Myocyte (in vitro differentiated cells): ENCODE results near the gene OR7C2. TPM values are rescaled to one million over a fixed set of nuclear protein-coding genes. Genes with fewer than 3 reads are reported as not detected.
"Not testable (repeated sequence)": the region's sequence is repeated elsewhere in the genome, so short reads cannot be mapped to it uniquely, and the experiment has no call there.

ENCODE experiments used
- DNase-seq: peaks from one replicate; pipeline ENCODE4 v3.0.0-alpha.2; 2012; ENCODE audit warnings: low read depth
- polyA plus RNA-seq: library from polyadenylated mRNA; unstranded; fragments of >200 nt; gene quantifications from one replicate; pipeline ENCODE4 v1.2.1, GENCODE V29; 2012; ENCODE audit warnings: missing spikeins
- total RNA-seq: library from RNA; depleted of rRNA; stranded (reverse); fragments of >200 nt; gene quantifications from 2 replicates; pipeline ENCODE4 v1.2.3, GENCODE V29; 2014

The OR7C2 gene
- total RNA-seq = not detected in 2 replicates
- polyA plus RNA-seq = not detected

DNA sequence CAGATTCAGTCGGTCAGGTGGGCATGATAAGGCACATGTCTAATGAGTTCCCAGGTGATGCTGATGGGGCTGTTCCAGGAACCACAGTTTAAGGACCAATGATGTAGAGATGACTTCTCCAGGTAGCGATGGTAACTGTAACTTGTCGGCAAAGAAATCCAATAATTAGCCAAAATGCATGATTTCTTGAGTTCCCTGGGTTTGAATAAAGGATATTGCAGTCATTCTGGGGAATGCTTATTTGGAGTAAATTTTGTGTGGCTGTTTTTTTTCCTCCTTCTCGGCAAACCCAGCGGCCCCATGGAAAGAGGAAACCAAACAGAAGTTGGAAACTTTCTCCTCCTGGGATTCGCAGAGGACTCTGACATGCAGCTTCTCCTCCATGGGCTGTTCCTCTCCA lies at the start of gene OR7C2:
OR7C2 (plus strand) TSS at position 301 of the 400 bp plus-strand sequence; CDS start at position 301, 0 bp downstream.
- no peak for DNase-seq

DNA sequence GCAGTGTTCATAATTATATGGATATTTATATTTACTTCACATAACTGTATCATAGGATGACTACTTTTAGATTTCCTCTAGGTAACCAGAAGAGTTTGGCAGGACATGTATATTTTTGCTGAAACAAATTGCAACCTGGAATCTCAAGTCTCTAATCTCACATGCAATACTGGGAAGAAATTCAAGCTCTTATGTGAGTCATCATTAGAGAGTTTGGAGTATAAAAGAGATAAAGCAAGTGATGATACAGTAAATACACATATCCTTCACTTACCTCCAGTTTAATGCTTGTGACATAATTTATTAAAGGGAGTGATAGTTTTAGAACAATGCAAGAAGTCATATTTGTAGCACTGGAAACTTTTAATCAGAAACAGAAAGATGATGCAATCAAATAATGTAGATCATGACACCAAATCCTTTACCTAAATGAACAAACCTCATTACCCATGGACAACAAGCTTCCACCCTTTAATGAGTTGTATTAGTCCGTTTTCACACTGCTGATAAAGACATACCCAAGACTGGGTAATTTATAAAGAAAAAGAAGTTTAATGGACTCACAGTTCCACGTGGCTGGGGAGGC lies 39.5 kb upstream of the OR7C2 start:
- DNase-seq = no peak

DNA sequence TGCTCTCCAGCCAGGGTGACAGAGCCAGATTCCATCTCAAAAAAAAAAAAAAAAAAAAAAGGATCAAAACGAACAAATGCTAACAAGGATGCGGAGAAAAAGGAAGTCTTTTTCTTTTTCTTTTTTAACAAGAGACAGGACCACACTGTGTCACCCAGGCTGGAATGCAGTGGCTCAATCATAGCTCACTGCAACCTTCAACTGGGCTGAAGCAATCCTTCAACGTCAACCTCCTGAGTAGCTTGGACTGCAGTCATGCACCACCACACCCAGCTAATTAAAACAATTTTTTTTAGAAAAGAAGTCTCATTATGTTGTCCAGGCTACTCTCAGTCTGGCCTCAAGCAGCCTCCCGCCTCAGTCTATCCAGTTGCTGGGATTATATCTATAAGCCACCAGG lies 34.6 kb upstream of the OR7C2 start:
- DNase-seq = no peak

DNA sequence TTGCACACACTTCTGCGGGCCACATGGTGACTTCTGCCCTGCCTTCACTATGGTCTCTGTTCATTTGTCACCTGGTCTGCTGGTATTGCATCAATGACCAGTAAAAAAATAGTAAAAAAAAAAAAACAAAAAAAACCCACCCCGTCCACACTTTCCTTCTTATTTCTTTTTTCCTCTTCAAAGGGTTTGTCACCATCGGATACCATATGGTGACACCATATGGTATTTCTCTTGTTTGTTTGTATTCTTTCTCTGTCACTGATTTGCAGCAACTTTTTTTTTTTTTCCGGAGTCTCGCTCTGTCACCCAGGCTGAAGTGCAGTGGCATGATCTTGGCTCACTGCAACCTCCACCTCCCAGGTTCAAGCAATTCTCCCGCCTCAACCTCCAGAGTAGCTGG lies 26.2 kb upstream of the OR7C2 start:
- no peak for DNase-seq

DNA sequence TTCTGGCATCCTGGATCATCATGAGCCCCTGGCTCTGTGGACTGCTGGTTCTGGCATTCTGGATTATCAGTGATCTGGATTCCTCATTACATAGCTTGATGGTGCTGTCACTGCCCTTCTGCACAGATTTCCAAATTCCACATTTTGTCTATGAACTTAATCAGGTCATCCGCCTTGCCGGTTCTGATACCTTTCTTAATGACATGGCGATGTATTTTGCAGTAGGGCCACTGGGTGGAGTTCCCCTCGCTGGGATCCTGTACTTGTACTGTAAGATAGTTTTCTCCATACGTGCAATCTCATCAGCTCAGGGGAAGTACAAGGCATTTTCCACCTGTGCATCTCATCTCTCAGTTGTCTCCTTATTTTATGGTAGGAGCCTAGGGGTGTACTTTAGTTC lies 24.4 kb upstream of the OR7C2 start:
- DNase-seq = no peak

DNA sequence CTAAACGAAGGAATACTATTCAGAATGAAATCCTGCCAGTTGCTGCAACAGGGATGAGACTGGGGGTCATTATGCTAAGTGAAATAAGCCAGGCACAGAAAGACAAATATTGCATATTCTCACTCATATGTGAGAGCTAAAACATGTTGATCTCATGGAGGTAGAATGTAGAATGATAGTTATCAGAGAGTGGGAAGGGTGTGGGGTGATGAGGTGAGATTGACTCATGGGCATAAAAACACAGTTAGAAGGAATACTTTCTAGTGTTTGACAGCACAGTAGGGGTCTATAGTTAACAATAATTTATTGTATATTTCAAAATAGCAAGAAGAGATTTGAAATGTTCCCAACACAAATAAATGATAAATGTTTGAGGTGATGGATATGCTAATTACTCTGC lies 7.8 kb upstream of the OR7C2 start:
- no peak for DNase-seq

DNA sequence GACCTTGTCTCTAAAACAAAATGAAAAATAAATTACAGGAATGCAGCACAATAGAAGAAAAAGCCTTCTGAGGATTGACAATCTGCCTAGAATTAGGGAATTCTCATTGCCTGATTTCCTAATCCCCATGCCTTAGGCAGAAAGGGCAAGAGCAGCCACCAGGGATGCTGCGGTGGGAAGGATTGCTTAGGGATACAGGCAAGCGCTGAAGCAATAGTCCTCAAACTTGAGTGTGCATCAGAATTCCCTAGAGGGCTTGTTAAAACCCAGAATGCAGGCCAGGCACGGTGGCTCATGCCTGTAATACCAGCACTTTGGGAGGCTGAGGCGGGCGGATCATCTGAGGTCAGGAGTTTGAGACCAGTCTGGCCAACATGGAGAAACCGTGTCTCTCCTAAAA lies 1.0 kb upstream of the OR7C2 start:
- DNase-seq = no peak

DNA sequence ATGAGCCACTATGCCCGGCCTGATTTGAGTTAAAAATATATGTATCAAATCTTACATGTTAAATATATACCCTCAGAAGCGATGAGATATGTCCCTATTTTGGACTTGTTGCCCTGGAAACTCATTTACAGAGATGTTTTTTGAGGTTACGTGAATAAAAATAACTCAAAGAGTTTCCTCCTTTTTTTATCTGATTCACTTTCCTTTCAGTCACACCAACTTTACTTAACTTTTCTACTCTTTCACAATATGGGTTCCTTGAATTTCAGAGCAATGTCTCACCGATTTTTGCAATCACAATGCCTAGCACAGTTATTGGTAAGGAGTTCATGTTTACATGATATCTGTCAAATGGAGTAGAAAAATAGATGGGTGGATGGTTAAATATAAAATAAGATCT lies 2.3 kb downstream of the OR7C2 start:
- no peak for DNase-seq

DNA sequence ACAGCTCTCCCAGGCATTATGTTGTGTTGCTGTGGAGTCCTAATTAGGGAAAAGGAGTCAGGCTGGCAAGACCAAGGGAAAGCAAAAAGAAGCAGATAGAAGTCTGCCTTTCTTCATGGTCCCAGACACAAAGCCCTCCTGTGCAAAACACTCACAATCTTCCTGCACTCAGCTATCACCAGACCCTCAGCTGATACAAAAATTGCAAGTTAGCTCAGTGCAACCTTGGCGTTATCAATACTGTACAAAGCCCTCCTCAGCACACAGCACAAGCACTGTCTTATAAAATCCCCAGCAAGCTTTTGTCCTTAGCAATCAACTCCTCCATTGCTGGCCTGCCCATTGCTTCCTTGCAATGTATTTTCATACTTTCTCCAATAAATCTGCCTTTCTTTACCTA lies 3.2 kb downstream of the OR7C2 start:
- DNase-seq = no peak

DNA sequence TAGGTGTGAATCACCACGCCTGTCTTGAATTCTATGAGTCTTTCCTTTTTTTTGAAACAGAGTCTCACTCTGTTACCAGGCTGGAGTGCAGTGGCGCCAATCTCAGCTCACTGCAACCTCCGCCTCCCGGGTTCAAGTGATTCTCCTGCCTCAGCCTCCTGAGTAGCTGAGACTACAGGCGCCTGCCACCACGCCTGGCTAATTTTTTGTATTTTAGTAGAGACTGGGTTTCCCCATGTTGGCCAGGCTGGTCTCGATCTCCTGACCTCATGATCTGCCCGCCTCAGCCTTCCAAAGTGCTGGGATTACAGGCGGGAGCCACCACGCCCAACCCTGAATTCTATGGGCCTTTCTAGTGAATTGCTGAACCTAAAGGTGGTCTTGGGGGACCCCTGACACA lies 8.1 kb downstream of the OR7C2 start:
- not testable (repeated sequence) for DNase-seq

DNA sequence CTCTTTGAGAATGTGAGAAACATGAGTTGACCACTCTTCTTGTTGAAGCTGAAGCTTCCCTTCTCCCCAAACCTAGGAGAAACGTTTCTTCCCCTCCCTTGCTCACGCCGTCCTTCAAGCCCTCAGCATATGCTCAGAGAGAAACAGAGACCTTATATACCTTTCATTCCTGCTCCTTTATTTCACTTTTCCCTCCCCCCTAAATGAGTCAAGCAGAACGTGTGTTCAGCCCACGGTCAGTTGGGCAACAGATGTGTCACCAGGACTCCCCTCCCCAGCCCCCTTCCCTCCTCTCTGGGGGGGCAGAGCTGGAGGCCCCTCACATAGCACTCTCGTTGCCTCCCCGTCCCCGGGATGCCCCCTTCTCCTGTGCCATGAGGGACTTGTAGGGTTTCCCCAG lies 8.6 kb downstream of the OR7C2 start:
- DNase-seq = no peak

DNA sequence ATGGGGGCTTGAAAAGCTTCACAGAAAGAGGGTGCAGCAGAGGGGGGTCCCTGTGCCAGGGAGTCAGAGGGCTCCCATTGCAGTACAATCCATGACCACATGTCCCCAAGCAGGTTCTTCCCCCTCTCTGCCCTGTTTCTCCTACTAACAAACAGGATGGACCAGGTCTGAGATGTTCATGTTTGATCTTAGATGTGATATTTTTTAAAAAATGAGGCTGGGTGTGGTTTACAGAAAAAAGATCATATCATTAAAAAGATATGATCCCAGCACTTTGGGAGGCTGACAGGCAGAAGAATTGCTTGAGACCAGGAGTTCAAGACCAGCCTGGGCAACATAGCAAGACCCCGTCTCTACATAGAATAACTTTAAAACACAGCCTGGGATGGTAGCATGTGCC lies 9.1 kb downstream of the OR7C2 start:
- no peak for DNase-seq

DNA sequence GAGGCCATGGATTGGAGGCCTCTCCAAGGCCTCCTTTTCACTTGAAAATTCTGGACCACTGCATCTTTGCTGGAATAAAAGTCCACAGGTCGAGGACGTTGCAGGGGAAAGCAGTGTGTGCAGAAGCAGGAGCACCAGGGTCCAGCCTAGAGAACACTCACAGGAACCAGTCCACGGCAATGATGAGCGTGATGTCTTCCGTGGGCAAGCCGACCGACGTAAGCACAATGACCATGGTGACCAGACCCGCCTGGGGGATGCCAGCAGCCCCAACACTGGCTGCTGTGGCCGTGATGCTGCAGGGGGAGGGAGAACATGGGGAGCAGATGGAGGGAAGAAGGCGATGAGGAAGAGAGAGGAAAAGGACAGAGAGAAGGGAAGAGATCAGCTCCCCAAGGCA lies 11.5 kb downstream of the OR7C2 start:
- no peak for DNase-seq

DNA sequence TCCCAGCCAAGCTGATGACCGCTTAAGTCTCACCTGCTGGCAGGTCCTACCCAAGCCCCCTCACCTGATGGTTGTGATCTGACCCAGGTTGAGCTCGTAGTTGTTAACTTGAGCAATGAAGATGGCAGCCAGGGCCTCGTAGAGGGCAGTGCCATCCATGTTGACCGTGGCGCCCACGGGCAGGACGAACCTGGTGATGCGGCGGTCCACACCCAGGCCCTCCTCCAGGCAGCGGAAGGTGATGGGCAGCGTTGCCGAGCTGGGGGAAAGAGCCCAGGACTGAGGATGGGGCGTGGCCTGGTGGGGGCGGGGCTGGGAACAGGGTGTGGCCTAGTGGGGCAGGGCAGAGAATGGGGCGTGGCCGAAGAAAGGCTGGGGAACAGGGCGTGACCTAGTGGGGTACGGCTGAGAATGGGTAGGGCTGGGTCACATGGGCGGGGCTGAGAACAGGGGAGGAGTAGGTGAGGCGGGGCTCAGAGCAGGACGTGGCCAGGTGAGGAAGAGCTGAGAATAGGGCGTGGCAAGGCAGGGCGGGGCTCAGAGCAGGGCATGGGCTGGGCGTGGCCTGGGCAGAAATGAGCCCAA lies 12.9 kb downstream of the OR7C2 start:
- DNase-seq = no peak

DNA sequence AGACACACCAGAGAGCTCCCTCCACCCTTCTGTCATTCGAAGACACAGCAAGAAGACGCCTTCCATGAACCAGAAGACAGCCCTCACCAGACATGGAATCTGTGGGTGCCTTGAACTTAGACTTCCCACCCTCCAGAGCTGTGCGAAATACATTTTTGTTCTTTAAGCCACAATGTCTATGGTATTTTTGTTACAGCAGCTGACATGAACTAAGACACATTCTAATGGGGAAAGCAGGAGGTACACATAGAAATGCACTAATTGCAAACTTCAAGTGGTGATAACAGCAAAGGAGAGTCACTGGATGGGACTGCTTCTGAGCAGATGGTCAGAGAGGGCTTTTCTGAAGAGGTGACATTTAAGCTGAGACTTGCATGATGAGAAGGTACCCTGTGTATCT lies 16.2 kb downstream of the OR7C2 start:
- no peak for DNase-seq

DNA sequence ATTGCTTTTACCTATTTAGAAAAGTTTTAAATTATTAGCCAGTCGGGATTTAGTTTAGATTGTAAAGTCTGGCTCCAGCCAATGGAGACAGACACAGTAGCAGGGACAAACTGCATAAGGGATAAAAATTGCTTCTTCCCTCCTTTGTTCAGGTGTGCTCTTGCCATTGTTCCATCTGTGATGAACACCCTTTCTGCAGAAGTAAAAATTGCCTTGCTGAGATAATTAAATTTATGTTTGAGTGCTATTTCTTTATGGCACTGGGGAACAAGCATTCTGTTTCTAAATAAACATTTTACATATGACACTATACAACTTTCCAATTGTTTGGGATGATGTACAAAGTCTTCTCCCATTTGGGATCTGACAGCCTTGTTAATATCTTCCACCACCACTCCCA lies 18.0 kb downstream of the OR7C2 start:
- no peak for DNase-seq

DNA sequence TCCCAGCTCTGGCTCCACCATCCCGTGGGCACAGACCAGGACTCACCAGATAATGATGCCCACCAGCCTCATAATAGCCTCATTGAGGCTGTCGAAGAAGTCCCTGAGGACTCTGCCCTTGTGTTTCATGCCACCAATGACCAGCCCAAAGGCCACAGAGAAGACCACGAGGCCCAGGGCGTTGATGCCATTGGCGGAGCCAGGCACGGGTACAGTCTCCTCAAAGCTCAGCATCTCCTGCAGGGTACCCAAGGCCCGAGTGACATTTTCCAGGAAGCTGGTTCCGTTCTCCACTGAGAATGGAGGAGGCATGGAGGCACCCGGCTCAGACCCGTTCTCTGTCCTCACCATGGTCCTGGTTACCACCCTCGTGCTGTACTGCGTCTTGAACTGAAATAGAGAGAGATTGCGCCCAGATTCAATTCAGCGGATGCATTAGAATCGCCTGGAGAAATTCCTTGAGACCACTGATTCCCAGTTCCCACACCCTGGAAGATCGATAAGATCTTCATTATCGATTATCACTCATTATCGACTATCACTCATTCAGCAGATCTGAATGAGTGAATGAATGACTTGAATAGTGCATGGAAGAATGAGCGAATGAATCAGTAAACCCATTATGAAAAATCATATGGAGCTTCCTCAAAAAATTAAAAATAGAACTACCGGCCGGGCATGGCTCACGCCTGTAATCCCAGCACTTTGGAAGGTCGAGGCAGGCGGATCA lies 20.8 kb downstream of the OR7C2 start:
- no peak for DNase-seq

DNA sequence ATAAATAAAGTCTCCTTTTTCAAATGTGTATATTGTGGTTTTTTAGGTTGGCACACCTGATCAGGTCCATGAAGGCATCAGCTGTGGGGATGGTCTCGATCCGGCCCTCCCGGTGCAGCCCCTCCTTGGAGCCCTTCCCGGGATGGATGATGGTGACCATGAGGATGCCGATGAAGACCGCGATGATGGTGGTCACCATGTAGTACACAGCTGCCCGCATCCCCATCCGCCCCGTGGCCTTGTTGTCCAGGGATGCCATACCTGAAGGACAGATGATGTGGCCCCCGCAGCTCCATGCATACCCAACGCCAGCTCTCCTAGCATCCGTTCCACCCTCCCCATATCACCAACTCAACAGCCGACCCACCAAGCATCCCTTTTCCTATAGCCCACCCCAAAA lies 27.0 kb downstream of the OR7C2 start:
- DNase-seq = no peak

DNA sequence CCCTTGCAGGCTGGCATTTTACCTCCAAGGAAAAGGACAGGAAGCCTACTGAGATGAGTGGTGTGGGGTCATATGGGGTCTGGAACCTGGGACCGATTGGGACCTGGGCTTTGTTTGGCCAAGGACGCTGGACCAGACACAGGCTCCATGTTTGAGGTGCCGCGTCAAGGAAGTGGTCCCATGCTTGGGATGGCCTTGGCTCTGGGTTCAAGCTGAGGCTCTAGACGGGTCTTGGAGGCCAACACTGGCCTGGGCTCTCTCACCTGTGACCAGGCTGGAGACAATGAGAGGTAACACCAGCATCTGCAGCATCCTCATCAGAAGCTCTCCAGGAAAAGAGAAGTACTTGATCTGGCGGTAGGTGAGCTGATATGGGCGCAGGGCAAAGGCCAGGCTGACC lies 30.2 kb downstream of the OR7C2 start:
- DNase-seq = no peak

DNA sequence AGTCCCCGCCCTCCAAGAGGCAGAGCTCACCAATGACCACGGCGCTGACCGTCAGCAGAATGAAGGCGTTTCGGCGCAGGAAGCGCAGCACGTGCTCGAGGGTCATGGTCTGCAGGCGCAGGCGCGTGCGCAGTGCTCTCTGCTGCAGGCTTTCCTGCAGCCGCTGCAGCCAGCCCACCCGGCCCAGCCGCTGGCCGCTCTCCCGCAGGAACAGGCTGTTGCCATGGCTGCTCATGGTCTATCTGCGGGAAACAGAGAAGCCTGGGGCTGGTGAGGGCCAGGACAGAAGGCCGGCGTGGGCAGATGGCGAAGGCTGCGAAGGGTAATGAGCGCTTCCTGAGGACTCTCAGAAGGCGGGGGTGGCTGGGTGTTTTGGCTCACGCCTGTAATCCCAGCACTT lies 31.4 kb downstream of the OR7C2 start:
- no peak for DNase-seq

DNA sequence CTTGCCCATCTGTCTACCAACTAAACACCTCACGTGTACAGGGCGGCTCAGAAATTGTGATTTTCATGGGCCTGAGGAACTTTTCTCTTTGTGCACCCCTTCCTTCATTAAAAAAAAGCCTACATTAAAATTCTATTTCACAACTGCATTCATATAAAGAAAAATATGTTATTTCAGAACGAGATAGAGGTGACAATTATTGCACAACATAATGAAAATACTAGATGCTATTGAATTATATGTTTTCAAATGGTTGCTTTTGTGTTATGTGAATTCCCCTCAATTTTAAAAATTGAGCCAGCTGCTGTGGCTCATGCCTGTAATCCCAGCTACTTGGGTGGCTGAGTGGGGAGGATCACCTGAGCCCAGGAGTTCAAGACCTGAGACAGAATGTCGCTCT lies 33.2 kb downstream of the OR7C2 start:
- DNase-seq = no peak

DNA sequence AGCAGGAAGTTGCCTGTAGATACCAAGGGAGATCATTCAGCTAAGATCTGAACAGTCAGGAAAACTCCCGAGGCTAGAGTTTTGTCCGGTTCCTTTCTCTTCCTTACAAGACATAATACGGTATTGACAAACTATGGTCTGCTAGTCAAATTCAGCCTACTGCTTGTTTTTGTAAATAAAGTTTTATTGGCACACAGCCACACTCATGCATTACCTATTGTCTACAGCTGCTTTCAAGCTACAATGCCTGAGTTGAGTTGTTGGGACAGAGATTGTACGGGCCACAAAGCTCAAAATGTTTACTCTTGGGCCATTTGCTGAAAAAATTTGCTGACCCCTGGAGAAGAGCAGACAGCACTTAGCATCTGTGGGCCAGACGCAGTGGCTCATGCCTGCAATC lies 35.8 kb downstream of the OR7C2 start:
- DNase-seq = peak; percentile 0

DNA sequence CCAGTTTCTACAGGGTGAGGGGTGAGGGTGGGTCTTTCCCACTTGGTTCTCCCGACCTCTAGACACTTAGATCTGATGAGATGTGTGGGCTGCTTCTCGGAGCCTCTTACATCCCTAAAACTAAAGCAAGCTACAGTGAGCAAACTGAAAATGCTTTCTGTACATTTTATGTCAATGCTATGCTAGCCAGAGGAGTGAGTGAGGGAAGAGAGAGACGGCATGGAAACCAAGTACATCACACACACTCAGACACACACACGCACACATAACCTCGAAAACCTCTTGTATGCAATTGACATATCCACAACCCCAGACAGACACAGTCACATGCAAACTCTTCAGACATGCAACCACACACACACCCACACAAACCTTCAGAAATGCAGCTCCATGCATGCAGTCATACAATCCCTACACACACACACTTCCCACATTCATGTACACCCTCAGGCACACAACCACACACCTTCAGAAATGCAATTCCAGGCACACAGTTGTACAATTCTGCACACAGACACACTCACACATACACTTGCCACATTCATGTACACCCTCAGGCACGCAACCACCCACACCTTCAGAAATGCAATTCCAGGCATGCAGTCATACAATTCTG lies 37.0 kb downstream of the OR7C2 start:
- no peak for DNase-seq
